ENCODE results near the gene HOOK2.
"Not testable (repeated sequence)": the region's sequence is repeated elsewhere in the genome, so short reads cannot be mapped to it uniquely, and the experiment has no call there.

The HOOK2 gene

DNA sequence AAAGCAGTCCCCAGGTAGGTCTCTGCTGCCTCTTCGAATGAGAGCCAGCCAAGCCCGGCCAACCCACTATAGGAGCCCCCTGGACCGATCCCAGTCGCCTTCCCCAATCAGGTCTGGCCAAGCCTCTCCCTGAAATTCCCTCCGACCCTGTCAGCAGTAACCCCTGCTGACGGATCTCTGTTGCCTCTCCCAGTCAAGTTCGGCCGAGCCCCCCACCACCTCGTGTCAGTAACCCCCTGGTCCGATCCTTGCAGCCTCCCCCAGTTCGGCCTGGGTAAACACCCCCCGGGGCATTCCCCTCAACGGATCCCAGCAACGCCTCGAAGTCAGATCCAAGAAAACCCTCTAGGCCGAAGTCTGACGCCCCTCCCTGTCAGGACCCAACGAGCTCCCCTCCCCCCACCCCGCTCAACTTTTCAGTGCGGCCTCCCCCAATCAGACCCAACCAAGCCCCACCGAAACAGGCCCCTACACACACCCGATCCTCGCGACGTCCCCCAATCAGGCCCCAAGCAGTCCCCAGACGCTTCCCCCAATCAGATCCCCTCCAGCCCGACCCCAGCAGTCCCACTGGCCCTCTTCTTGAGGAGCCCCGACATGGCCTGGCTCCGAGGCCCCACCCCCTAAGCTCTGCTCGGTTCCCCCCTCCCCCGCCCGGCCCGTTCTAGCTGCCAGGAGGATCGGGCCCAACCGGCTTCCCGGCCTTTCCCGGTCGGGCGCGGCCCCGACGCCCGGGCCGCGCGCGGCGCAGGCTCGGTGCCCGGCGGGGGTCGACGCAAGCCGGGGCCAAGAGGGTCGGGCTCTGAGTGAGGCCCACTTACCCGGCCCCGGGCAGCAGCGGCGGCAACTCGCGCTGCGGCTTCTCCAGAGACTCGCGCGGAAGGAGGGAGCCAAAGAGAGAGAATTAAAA lies 53.4 kb downstream of the HOOK2 start:
- TF ChIP-seq CTCF (IDR thresholded peaks at IDR 0.05) = no peak
- Histone ChIP-seq H3K27ac (peak overlapping the region; percentile 95 to 98), H3K4me3 (peak overlapping the region; percentile 91)
- peak; percentile 90 for DNase-seq (ENCODE audit: low spot score)

DNA sequence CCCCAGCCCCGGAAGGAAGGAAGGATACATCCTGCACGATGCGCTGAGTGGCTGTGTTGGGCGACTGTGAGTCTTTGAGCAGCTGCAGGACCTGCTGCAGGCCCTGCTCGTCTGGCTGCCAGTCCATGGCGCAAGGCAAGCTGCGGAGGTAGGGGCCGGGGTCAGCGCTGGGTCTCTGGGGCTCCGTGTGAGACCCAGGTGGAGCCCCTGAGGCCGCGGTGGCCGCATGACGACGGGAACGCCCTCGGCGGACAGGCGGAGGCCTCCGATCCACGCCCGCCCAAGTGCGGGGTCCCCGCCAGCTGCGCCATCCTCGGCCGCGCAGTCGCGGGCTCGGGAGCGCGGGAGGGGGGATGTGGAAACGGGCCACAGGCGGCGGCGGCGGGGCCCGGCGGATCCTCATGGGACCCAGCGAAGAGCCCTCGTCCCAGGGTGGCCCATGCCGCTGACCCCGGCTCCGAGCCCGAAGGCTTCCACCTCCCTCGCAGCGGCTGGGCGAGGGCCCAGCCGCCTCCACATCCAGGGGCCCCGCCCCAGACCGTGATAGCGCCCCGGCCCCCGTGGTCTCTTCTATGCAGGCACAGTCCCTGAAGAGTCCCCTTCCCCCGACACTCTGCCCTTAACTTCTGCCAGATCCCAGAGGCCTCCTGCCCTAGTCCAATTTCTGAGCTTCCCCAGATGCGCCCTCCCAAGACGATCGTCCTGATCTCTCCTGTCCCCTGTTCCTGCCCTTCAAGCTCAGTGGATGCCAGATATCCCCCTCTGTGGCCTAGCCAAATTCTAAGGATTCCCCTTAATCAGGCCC lies 54.3 kb downstream of the HOOK2 start:
- TF ChIP-seq CTCF (IDR thresholded peaks at IDR 0.05) = no peak
- Histone ChIP-seq H3K4me3 (peak overlapping the region; percentile 91), H3K27ac (peak overlapping the region; percentile 95 to 98)
- DNase-seq (ENCODE audit: low spot score) = no peak

DNA sequence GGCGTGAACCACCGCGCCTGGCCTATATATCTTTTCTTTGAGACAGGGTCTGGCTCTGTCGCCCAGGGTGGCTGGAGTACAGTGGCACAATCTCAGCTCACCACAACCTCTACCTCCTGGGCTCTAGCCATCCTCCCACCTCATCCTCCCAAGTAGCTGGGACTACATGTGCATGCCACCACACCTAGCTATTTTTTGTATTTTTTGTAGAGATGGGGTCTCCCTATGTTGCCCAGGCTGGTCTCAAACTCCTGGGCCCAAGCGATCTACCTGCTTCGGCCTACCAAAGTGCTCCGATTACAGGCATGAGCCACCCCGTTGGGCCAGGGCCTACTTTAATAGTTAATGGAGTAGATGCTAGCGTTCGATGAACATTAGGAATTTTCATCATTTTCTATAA lies 55.1 kb downstream of the HOOK2 start:
- no peak for DNase-seq (ENCODE audit: low spot score)
- H3K4me3 ChIP-seq = peak overlapping the region; percentile 91
- no peak for TF ChIP-seq CTCF (IDR thresholded peaks at IDR 0.05)
- H3K27ac ChIP-seq = peak overlapping the region; percentile 95 to 98

DNA sequence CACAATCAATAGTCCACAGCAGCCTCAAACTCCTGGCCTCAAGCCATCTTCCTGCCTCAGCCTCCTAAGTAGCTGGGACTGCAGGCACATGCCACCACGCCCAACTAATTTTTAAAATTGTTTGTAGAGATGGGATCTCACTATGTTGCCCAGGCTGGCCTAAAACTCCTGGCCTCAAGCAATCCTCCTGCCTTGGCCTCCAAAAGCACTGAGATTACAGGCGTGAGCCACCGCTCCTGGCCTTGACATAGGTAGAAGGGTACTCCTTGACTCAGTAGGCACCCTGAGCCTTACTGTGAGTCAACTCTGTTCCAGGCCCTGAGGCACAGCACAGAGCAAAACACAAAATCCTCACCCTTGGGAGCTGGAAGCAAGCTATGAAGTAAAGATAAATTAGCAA lies 59.4 kb downstream of the HOOK2 start:
- DNase-seq (ENCODE audit: low spot score) = no peak
- Histone ChIP-seq H3K27ac (no peak overlapping the region), H3K4me3 (no peak overlapping the region)
- TF ChIP-seq CTCF (IDR thresholded peaks at IDR 0.05) = no peak

DNA sequence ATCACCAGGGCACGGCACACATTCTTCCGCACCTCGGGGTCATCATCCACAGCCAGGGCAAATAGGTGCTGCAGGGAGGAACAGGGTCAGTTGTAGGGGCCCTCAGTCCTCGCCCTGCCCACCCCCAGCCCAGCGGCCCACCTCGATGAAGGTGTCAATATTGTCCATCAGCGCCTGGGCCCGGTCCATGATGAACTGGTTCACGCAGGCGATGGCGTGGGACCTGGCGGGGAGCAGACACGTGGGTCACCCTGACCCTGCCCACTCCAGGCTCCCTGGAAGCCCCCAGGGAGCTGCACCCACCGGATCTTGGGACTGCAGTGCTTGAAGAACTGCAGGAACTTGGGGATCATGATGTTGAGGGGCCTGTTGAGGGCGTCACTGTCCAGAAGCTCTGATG lies 60.2 kb downstream of the HOOK2 start:
- no peak overlapping the region for H3K27ac ChIP-seq
- no peak overlapping the region for H3K4me3 ChIP-seq
- TF ChIP-seq CTCF (IDR thresholded peaks at IDR 0.05) = no peak
- no peak for DNase-seq (ENCODE audit: low spot score)

DNA sequence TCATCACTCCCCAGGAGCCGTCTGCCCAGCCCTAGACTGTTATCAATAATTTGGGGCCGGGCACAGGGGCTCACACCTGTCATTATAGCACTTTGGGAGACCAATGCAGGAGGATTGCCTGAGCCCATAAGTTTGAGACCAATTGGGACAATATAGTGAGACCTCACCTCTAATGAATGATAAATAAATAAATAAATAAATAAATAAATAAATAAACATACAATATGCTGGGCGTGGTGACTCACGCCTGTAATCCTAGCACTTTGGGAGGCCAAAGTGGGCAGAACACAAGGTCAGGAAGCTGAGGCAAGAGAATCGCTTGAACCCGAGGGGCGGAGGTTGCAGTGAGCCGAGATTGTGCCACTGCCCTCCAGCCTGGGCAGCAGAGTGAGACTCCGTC lies 62.0 kb downstream of the HOOK2 start:
- not testable (repeated sequence) for H3K27ac ChIP-seq; H3K4me3 ChIP-seq; DNase-seq (ENCODE audit: low spot score)

Data from coronary artery (tissue), 2 donors.